Ovary (tissue), 9 donors: ENCODE measurements around the gene KCNG2. TPM values are rescaled to one million over a fixed set of nuclear protein-coding genes. Genes with fewer than 3 reads are reported as not detected.
A peak's percentile ranks its signal among the peaks of the same experiment; 100 is the strongest.

Source experiments
- DNase-seq, 5 donors: peaks; one replicate each; pipeline ENCODE4 v3.0.0-alpha.2; 2019 to 2020
- H3K27ac ChIP-seq, 2 donors: fragments of 200-600 bp; one replicate each; pipeline versions ENCODE4 v1.5.1 to v1.8.0; 2019 to 2022
- H3K27me3 ChIP-seq: fragments of 200-600 bp; one replicate; pipeline ENCODE4 v1.8.0; 2022
- H3K36me3 ChIP-seq: fragments of 200-600 bp; sonication (generic); one replicate; pipeline ENCODE4 v1.5.1; 2019
- H3K4me1 ChIP-seq: one replicate; pipeline ENCODE4 v1.8.1; 2013; ENCODE audit warnings: mild to moderate bottlenecking, moderate library complexity; ENCODE audit not compliant: insufficient read depth
- H3K4me3 ChIP-seq: fragments of 200-600 bp; sonication (generic); one replicate; pipeline ENCODE4 v1.5.1; 2017
- H3K9me3 ChIP-seq, 2 donors: fragments of 200-600 bp in 1 of 2; sonication (generic) in 1 of 2; one replicate each; pipeline versions ENCODE4 v1.5.1 to v1.8.1; 2013 to 2019; ENCODE audit warnings: mild to moderate bottlenecking in 1 of 2, moderate library complexity in 1 of 2
- EP300 ChIP-seq: sonication (generic); formaldehyde crosslinking; IDR thresholded peaks from one replicate; pipeline ENCODE4 v1.6.1; 2017; ENCODE audit warnings: antibody characterized with exemption
- POLR2A ChIP-seq: fragments of 450-650 bp; IDR thresholded peaks from one replicate; pipeline ENCODE4 v1.6.1; 2017; ENCODE audit warnings: antibody characterized with exemption, mild to moderate bottlenecking, moderate library complexity
- WGBS, 3 donors: extraction: QIAGEN DNeasy Blood & Tissue Kit in 1 of 3; methylation state at CpG; one replicate each; pipeline versions ENCODE4 v1.1.5 to v1.1.7; 2013 to 2017; 5-methylcytosine and 5-hydroxymethylcytosine counted together
- intact Hi-C, 4 donors: fragments of 100-400 bp; cut with DNase I; formaldehyde crosslinking; loops; one replicate each; pipeline versions ENCODE4 v1.11.0 to v1.15.1; 2022 to 2023
- polyA plus RNA-seq, 2 donors: library from polyadenylated mRNA; stranded (reverse); fragments of 200-250 nt in 1 of 2; fragments of 350-450 nt in 1 of 2; fragmentation: Illumina TruSeq in 1 of 2; extraction: RNeasy Lipid Tissue Mini Kit (QIAGEN cat#74804) in 1 of 2; gene quantifications; one replicate each; pipeline ENCODE4 v1.2.3, GENCODE V29; 2013 to 2014
- total RNA-seq, 7 donors: library from RNA; depleted of rRNA in 2 of 7; stranded (reverse); fragments of >200 nt in 2 of 7; fragmentation: NEBNext Ultra II Directional in 3 of 7; extraction: Animal tissue kit (Norgen Biotek cat#: 25700) in 3 of 7; gene quantifications; one replicate each; pipeline versions ENCODE4 v1.1.0 to v1.2.4, GENCODE V29; 2016 to 2023
- TF ChIP-seq, protein P1 (sequence below), 3 donors: fragments of 450-650 bp in 2 of 3; fragments of 200-600 bp in 1 of 3; IDR thresholded peaks; one replicate each; pipeline versions ENCODE4 v1.5.1 to v1.8.0; 2016 to 2022; ENCODE audit warnings: antibody characterized with exemption in 3 of 3, mild to moderate bottlenecking in 1 of 3
- donor health status: DM: no; HTN: no; CAD: no; lungs with moderate emphysema.
- donor health status: DM: no; HTN: no; CAD: no.
- donor health status: Bipolar disorder and iron deficiency.
- donor health status: DM: yes; HTN: yes; CAD: no.
- donor health status: DM: no; HTN: no; CAD: no.
- donor health status: DM: yes; HTN: yes; CAD: no.

The KCNG2 gene
- total and polyA plus RNA-seq, 9 donors, result 0.10 to 0.80 (median 0.21) TPM; not detected in 3

- peaks cover 0 to 3% of the 10 kb centered on the region in 2 donors for H3K9me3 ChIP-seq
- 89 to 92% (median 90%) methylated on average over 29 to 30 of the region's 30 CpGs for WGBS, 3 donors
- no peaks in the 10 kb centered on the region for H3K4me1 ChIP-seq
These were observed 89.7 kb downstream of the KCNG2 start for GRCh38 chr18:79887181-79888000.

DNA sequence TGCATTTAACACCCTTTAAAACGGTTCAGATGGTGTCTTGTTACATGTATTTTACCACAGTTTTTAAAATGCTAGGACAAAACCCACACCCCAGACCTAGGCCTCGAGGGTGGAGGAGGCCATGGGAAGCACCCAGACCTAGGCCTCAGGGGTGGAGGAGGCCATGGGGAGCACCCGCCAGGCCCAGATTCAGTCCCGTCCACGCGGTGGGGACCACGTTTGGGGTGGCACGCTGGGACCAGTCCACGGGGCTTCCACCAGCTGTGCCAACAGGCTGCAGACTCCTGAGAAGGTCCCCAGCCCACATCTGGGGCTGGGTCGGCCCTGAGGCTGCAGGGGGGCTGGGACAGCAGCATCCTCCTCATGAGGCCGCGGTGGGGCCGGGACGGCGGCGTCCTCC is 90.3 kb downstream of the KCNG2 start:
- H3K4me3 ChIP-seq, result no peak overlapping the region
- H3K27me3 ChIP-seq, result no peaks in the 10 kb centered on the region
- peaks cover 0 to 3% of the 10 kb centered on the region in 2 donors for H3K9me3 ChIP-seq
- H3K27ac ChIP-seq, result no peak overlapping the region
- intact Hi-C loops, result no loop called here
- WGBS, 3 donors, result 90 to 92% (median 91%) methylated on average over 15 to 16 of the region's 16 CpGs
- TF ChIP-seq EP300 (no peak), POLR2A (no peak)
- TF ChIP-seq, protein P1, sequence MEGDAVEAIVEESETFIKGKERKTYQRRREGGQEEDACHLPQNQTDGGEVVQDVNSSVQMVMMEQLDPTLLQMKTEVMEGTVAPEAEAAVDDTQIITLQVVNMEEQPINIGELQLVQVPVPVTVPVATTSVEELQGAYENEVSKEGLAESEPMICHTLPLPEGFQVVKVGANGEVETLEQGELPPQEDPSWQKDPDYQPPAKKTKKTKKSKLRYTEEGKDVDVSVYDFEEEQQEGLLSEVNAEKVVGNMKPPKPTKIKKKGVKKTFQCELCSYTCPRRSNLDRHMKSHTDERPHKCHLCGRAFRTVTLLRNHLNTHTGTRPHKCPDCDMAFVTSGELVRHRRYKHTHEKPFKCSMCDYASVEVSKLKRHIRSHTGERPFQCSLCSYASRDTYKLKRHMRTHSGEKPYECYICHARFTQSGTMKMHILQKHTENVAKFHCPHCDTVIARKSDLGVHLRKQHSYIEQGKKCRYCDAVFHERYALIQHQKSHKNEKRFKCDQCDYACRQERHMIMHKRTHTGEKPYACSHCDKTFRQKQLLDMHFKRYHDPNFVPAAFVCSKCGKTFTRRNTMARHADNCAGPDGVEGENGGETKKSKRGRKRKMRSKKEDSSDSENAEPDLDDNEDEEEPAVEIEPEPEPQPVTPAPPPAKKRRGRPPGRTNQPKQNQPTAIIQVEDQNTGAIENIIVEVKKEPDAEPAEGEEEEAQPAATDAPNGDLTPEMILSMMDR (IDR thresholded peaks at IDR 0.05), result no peak
- no peaks in the 10 kb centered on the region for H3K36me3 ChIP-seq
- no peak for DNase-seq
- no peaks in the 10 kb centered on the region for H3K4me1 ChIP-seq

More at GRCh38 chr18:79887181-79888000, 89.7 kb downstream of the KCNG2 start:
- peak in 2 of 5 donors; percentile 8 to 24 for DNase-seq
- TF ChIP-seq, protein P1 (IDR thresholded peaks at IDR 0.05), result no peak
- TF ChIP-seq EP300 (no peak), POLR2A (no peak)
- Histone ChIP-seq H3K4me3 (no peak overlapping the region), H3K27me3 (no peaks in the 10 kb centered on the region), H3K36me3 (no peaks in the 10 kb centered on the region), H3K27ac (no peak overlapping the region)
- intact Hi-C loops, result no loop called here

- no peak for DNase-seq
- intact Hi-C loops, result no loop called here
- H3K9me3 ChIP-seq, result peaks cover 0 to 3% of the 10 kb centered on the region in 2 donors
- 91 to 93% (median 93%) methylated on average over 14 of the region's 14 CpGs for WGBS, 3 donors
- H3K27me3 ChIP-seq, result no peaks in the 10 kb centered on the region
- H3K4me1 ChIP-seq, result no peaks in the 10 kb centered on the region
- no peaks in the 10 kb centered on the region for H3K36me3 ChIP-seq
- H3K4me3 ChIP-seq, result no peak overlapping the region
- TF ChIP-seq POLR2A (no peak), EP300 (no peak)
- TF ChIP-seq, protein P1 (IDR thresholded peaks at IDR 0.05), result no peak
- H3K27ac ChIP-seq, result no peak overlapping the region
These were observed 91.8 kb downstream of the KCNG2 start for GRCh38 chr18:79889569-79889968.

DNA sequence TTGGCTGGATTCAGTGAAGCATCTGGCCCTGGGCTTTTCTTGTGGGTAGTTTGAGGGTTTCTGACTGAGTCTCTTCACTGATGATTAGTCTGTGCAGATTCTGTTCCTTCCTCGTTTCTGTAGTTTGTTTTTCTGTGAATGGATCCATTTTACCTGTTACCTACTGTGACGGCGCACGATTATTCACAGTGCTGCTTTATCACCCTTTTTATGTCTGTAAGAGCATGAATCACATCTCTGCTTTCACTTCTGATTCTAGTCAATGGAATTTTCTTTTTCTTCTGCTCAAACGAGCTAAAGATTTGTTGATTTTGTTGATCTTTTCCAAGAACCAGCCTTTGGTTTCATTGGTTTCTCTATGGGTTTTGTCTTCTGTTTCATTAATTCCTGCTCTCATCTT is 92.9 kb downstream of the KCNG2 start:
- WGBS, 3 donors, result 86 to 89% (median 87%) methylated on average over 5 of the region's 5 CpGs
- H3K4me3 ChIP-seq, result no peak overlapping the region
- H3K27me3 ChIP-seq, result no peaks in the 10 kb centered on the region
- H3K27ac ChIP-seq, result no peak overlapping the region
- intact Hi-C loops, result no loop called here
- H3K9me3 ChIP-seq, result peaks cover 0 to 3% of the 10 kb centered on the region in 2 donors
- DNase-seq, result no peak
- no peak for TF ChIP-seq EP300
- no peak for TF ChIP-seq POLR2A
- TF ChIP-seq, protein P1 (IDR thresholded peaks at IDR 0.05), result no peak
- no peaks in the 10 kb centered on the region for H3K4me1 ChIP-seq
- no peaks in the 10 kb centered on the region for H3K36me3 ChIP-seq
